DMS 273 (cell line): ENCODE data around the gene IL1R2.

Experiments
- DNase-seq: peaks from one replicate; lab custom pipeline; 2025; ENCODE audit not compliant: unreplicated experiment; lab: John Stamatoyannopoulos, UW

The IL1R2 gene

DNA sequence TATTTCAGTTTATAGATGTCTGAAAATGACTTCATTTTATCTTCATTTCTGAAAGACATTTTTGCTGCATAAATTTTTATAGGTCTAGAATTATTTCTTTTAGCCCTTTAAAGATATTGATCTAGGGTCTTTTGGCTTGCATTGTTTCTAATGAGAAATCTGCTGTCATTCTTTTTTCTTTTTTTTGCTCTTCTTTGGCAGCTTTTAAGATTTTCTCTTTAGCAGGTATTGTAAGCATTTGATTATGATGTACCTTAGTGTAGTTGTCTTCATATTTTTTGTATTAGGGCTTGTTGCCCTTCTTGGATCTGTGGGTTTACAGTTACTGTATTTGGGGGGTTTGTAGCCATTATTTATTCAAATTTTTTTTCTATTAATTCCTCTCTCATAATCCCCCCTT is 84.8 kb downstream of the IL1R2 start:
- no peak for DNase-seq
